Stomach (tissue), 9 donors: Measurements from ENCODE around the gene CCDC85A. TPM values are rescaled to one million over a fixed set of nuclear protein-coding genes. Genes with fewer than 3 reads are reported as not detected.

Source experiments
- DNase-seq, 2 donors: peaks; one replicate each; pipeline versions ENCODE4 v3.0.0 to v3.0.0-alpha.2; 2013 to 2019
- H3K27ac ChIP-seq, 5 donors: fragments of 200-600 bp in 4 of 5; sonication (generic) in 4 of 5; one replicate each; pipeline ENCODE4 v1.5.1; 2013 to 2019; ENCODE audit warnings: mild to moderate bottlenecking in 1 of 5, moderate library complexity in 1 of 5
- H3K27me3 ChIP-seq, 3 donors: fragments of 200-600 bp; sonication (generic); one replicate each; pipeline ENCODE4 v1.5.1; 2017 to 2019; ENCODE audit warnings: mixed run types in 1 of 3
- H3K36me3 ChIP-seq, 4 donors: fragments of 200-600 bp; sonication (generic); 1 replicate in 3 of 4; 2 replicates in 1 of 4; pipeline ENCODE4 v1.5.1; 2016 to 2019
- H3K4me1 ChIP-seq, 4 donors: fragments of 200-600 bp; sonication (generic); one replicate each; pipeline ENCODE4 v1.5.1; 2016 to 2019
- H3K4me3 ChIP-seq, 4 donors: fragments of 200-600 bp; sonication (generic) in 3 of 4; one replicate each; pipeline ENCODE4 v1.5.1; 2016 to 2019; ENCODE audit warnings: mild to moderate bottlenecking in 1 of 4
- H3K9me3 ChIP-seq, 4 donors: fragments of 200-600 bp; sonication (generic); one replicate each; pipeline ENCODE4 v1.5.1; 2016 to 2019
- EP300 ChIP-seq: sonication (generic); formaldehyde crosslinking; IDR thresholded peaks from one replicate; pipeline ENCODE4 v1.6.1; 2017; ENCODE audit warnings: antibody characterized with exemption
- POLR2A ChIP-seq, 4 donors: fragments of 450-650 bp; IDR thresholded peaks; one replicate each; pipeline ENCODE4 v1.6.1; 2016; ENCODE audit warnings: antibody characterized with exemption in 4 of 4, control low read depth in 2 of 4, mild to moderate bottlenecking in 1 of 4, moderate library complexity in 1 of 4
- POLR2AphosphoS5 ChIP-seq, 3 donors: sonication (generic); formaldehyde crosslinking; IDR thresholded peaks; one replicate each; pipeline ENCODE4 v1.6.1; 2016; ENCODE audit warnings: antibody characterized with exemption in 3 of 3
- WGBS, 5 donors: extraction: QIAGEN DNeasy Blood & Tissue Kit in 3 of 5; methylation state at CpG; one replicate each; pipeline versions ENCODE4 v1.1.5 to v1.1.7; 2013 to 2018; 5-methylcytosine and 5-hydroxymethylcytosine counted together
- intact Hi-C: fragments of 100-400 bp; cut with DNase I; formaldehyde crosslinking; loops from one replicate; pipeline ENCODE4 v1.15.1; 2023; ENCODE audit warnings: low total_unique reads
- polyA plus RNA-seq, 3 donors: library from polyadenylated mRNA; stranded (reverse); fragments of 200-250 nt; gene quantifications; one replicate each; pipeline ENCODE4 v1.2.3, GENCODE V29; 2013
- total RNA-seq, 5 donors: library from RNA; depleted of rRNA; stranded (reverse); fragments of >200 nt; gene quantifications; one replicate each; pipeline versions ENCODE4 v1.1.0 to v1.2.3, GENCODE V29; 2014 to 2016
- TF ChIP-seq, protein P1 (sequence below), 7 experiments: fragments of 450-650 bp in 4 of 7; fragments of 200-600 bp in 3 of 7; sonication (generic) in 3 of 7; IDR thresholded peaks; one replicate each; pipeline ENCODE4 v1.5.1; 2016 to 2019; ENCODE audit warnings: antibody characterized with exemption in 7 of 7, control low read depth in 2 of 7, mild to moderate bottlenecking in 1 of 7
- donor health status: healthy with polysubstance abuse.
- donor health status: Bipolar disorder and iron deficiency.
- donor health status: healthy.

CCDC85A gene
- total and polyA plus RNA-seq, 8 donors, result 0.10 to 6.4 (median 3.2) TPM; not detected in 1

GRCh38 chr2:56198936-56199335, 15.1 kb downstream of the CCDC85A start:
- no peak for DNase-seq
- Histone ChIP-seq H3K4me3 (no peak overlapping the region), H3K4me1 (no peaks in the 10 kb centered on the region), H3K27me3 (no peaks in the 10 kb centered on the region), H3K36me3 (no peaks in the 10 kb centered on the region), H3K27ac (no peak overlapping the region), H3K9me3 (no peaks in the 10 kb centered on the region)
- TF ChIP-seq POLR2AphosphoS5 (IDR thresholded peaks at IDR 0.05) (no peak), POLR2A (IDR thresholded peaks at IDR 0.05) (no peak), EP300 (no peak)
- TF ChIP-seq, protein P1, sequence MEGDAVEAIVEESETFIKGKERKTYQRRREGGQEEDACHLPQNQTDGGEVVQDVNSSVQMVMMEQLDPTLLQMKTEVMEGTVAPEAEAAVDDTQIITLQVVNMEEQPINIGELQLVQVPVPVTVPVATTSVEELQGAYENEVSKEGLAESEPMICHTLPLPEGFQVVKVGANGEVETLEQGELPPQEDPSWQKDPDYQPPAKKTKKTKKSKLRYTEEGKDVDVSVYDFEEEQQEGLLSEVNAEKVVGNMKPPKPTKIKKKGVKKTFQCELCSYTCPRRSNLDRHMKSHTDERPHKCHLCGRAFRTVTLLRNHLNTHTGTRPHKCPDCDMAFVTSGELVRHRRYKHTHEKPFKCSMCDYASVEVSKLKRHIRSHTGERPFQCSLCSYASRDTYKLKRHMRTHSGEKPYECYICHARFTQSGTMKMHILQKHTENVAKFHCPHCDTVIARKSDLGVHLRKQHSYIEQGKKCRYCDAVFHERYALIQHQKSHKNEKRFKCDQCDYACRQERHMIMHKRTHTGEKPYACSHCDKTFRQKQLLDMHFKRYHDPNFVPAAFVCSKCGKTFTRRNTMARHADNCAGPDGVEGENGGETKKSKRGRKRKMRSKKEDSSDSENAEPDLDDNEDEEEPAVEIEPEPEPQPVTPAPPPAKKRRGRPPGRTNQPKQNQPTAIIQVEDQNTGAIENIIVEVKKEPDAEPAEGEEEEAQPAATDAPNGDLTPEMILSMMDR (IDR thresholded peaks at IDR 0.05), result no peak
- WGBS, 5 donors, result 73 to 86% (median 82%) methylated on average over 1 of the region's 1 CpG
- intact Hi-C loops, result no loop called here

- intact Hi-C loops, result no loop called here
- no peaks in the 10 kb centered on the region for H3K36me3 ChIP-seq
- no peaks in the 10 kb centered on the region for H3K27me3 ChIP-seq
- no peak for TF ChIP-seq POLR2A (IDR thresholded peaks at IDR 0.05)
- no peaks in the 10 kb centered on the region for H3K4me1 ChIP-seq
- no peaks in the 10 kb centered on the region for H3K9me3 ChIP-seq
- H3K27ac ChIP-seq, result no peak overlapping the region
- no peak overlapping the region for H3K4me3 ChIP-seq
- 68 to 90% (median 78%) methylated on average over 1 of the region's 1 CpG for WGBS, 5 donors
- DNase-seq, result no peak
These were observed 15.7 kb downstream of the CCDC85A start for GRCh38 chr2:56199492-56199891.

GRCh38 chr2:56202381-56203121, 18.8 kb downstream of the CCDC85A start:
- DNase-seq, result no peak
- intact Hi-C loops, result no loop called here
- TF ChIP-seq, protein P1 (IDR thresholded peaks at IDR 0.05), result no peak
- TF ChIP-seq POLR2A (IDR thresholded peaks at IDR 0.05), result no peak
- H3K36me3 ChIP-seq, result no peaks in the 10 kb centered on the region
- H3K27ac ChIP-seq, result no peak overlapping the region
- H3K27me3 ChIP-seq, result no peaks in the 10 kb centered on the region
- 84 to 93% (median 88%) methylated on average over 3 of the region's 3 CpGs for WGBS, 5 donors
- H3K9me3 ChIP-seq, result no peaks in the 10 kb centered on the region
- no peaks in the 10 kb centered on the region for H3K4me1 ChIP-seq
- H3K4me3 ChIP-seq, result no peak overlapping the region

GRCh38 chr2:56204556-56204955, 20.8 kb downstream of the CCDC85A start:
- Histone ChIP-seq H3K36me3 (no peaks in the 10 kb centered on the region), H3K27ac (no peak overlapping the region), H3K27me3 (no peaks in the 10 kb centered on the region), H3K4me1 (no peaks in the 10 kb centered on the region), H3K4me3 (no peak overlapping the region), H3K9me3 (no peaks in the 10 kb centered on the region)
- no peak for DNase-seq
- intact Hi-C loops, result no loop called here
- TF ChIP-seq POLR2AphosphoS5 (IDR thresholded peaks at IDR 0.05) (no peak), EP300 (no peak), POLR2A (IDR thresholded peaks at IDR 0.05) (no peak)
- TF ChIP-seq, protein P1 (IDR thresholded peaks at IDR 0.05), result no peak
- 84 to 95% (median 92%) methylated on average over 3 of the region's 3 CpGs for WGBS, 5 donors

- no peak overlapping the region for H3K4me3 ChIP-seq
- intact Hi-C loops, result no loop called here
- no peak for TF ChIP-seq POLR2A (IDR thresholded peaks at IDR 0.05)
- no peak for TF ChIP-seq EP300
- no peak for TF ChIP-seq POLR2AphosphoS5 (IDR thresholded peaks at IDR 0.05)
- TF ChIP-seq, protein P1 (IDR thresholded peaks at IDR 0.05), result no peak
- 0 to 68% (median 0%) methylated on average over 1 of the region's 1 CpG for WGBS, 5 donors
- no peaks in the 10 kb centered on the region for H3K9me3 ChIP-seq
- H3K36me3 ChIP-seq, result no peaks in the 10 kb centered on the region
- no peak for DNase-seq
- no peak overlapping the region for H3K27ac ChIP-seq
- no peaks in the 10 kb centered on the region for H3K27me3 ChIP-seq
- no peaks in the 10 kb centered on the region for H3K4me1 ChIP-seq
These were observed 22.5 kb downstream of the CCDC85A start for GRCh38 chr2:56206250-56206649.
